Liver (tissue), 3 donors: Measurements from ENCODE around the gene LSM14B.

Experiments used
- ATF3 ChIP-seq: IDR thresholded peaks from 2 replicates; pipeline ENCODE4 v1.6.1; 2016; ENCODE audit warnings: antibody characterized with exemption
- CTCF ChIP-seq: fragments of 150-350 bp; IDR thresholded peaks from 2 replicates; pipeline ENCODE4 v1.5.1; 2017; ENCODE audit warnings: improper control_type of control experiment, low read depth, low read length; ENCODE audit not compliant: missing input control
- MAX ChIP-seq: IDR thresholded peaks from 2 replicates; pipeline ENCODE4 v1.6.1; 2016; ENCODE audit warnings: antibody characterized with exemption
- donor health status: healthy.
- donor health status: healthy.

GRCh38 chr20:62164879-62165761 is 42.8 kb downstream of the LSM14B start:
- no peak for TF ChIP-seq CTCF
- no peak for TF ChIP-seq MAX
- TF ChIP-seq ATF3 = no peak
